Muscle layer of duodenum (tissue), 2 donors: ENCODE data around the gene NPC1L1.

Source experiments
- H3K27ac ChIP-seq: one replicate; pipeline ENCODE4 v1.7.0; 2013; ENCODE audit warnings: mild to moderate bottlenecking, low read length
- H3K27me3 ChIP-seq: one replicate; pipeline ENCODE4 v1.7.0; 2013; ENCODE audit warnings: low read depth, mild to moderate bottlenecking, control low read depth, low read length
- H3K36me3 ChIP-seq, 2 donors: one replicate each; pipeline ENCODE4 v1.7.0; 2013; ENCODE audit warnings: low read length in 2 of 2, control low read depth in 1 of 2, mild to moderate bottlenecking in 1 of 2; ENCODE audit not compliant: insufficient read depth in 2 of 2, control insufficient read depth in 1 of 2
- H3K4me1 ChIP-seq, 2 donors: one replicate each; pipeline ENCODE4 v1.7.0; 2013; ENCODE audit warnings: low read length in 2 of 2, mild to moderate bottlenecking in 2 of 2, control low read depth in 1 of 2, moderate library complexity in 1 of 2; ENCODE audit not compliant: insufficient read depth in 2 of 2, control insufficient read depth in 1 of 2
- H3K4me3 ChIP-seq, 2 donors: one replicate each; pipeline ENCODE4 v1.7.0; 2013; ENCODE audit warnings: low read length in 2 of 2, low read depth in 1 of 2, mild to moderate bottlenecking in 1 of 2
- H3K9me3 ChIP-seq, 2 donors: one replicate each; pipeline ENCODE4 v1.7.0; 2013; ENCODE audit warnings: low read length in 2 of 2, control low read depth in 1 of 2, mild to moderate bottlenecking in 1 of 2; ENCODE audit not compliant: control insufficient read depth in 1 of 2
- donor health status: healthy.

Gene NPC1L1

DNA sequence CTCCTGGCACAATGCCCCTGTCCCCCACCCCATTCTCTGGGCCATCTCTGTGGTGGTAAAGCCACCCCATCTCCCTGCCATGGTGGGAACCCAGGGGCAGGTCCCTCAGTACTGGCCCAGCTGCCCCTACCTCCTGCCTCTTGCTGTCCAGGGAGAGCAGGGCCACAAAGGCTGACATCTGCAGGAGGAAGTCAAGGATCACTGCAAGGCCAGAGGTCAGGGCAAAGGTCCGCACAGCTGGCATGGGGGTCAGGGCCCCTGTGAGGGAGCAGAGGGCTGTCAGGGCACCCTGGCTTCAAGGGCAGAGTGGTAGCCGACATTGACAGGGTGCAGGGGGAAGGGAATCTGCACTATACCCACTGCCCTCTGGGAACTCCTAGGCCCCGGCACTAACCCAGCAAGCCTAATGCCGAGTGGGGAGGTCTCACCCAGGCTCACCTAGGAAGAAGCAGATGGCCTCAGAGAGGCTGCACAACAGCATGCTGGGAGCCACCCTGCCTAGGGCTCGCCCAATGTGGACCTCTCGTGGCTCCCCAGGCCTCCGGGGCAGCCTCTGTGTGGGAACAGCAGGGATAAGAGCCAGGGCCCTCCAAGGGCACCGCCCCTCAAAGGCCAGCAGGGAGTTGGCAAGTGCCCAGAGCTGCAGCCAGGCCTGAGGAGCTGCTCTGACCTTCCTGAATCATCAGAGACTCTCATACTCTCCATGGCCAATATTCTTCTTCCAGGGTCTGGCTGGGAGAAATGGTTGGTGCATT is 7.7 kb downstream of the NPC1L1 start:
- no peaks in the 10 kb centered on the region for H3K9me3 ChIP-seq
- no peaks in the 10 kb centered on the region for H3K27me3 ChIP-seq
- H3K27ac ChIP-seq: no peak overlapping the region
- no peaks in the 10 kb centered on the region for H3K36me3 ChIP-seq
- H3K4me1 ChIP-seq: no peaks in the 10 kb centered on the region
- no peak overlapping the region for H3K4me3 ChIP-seq

DNA sequence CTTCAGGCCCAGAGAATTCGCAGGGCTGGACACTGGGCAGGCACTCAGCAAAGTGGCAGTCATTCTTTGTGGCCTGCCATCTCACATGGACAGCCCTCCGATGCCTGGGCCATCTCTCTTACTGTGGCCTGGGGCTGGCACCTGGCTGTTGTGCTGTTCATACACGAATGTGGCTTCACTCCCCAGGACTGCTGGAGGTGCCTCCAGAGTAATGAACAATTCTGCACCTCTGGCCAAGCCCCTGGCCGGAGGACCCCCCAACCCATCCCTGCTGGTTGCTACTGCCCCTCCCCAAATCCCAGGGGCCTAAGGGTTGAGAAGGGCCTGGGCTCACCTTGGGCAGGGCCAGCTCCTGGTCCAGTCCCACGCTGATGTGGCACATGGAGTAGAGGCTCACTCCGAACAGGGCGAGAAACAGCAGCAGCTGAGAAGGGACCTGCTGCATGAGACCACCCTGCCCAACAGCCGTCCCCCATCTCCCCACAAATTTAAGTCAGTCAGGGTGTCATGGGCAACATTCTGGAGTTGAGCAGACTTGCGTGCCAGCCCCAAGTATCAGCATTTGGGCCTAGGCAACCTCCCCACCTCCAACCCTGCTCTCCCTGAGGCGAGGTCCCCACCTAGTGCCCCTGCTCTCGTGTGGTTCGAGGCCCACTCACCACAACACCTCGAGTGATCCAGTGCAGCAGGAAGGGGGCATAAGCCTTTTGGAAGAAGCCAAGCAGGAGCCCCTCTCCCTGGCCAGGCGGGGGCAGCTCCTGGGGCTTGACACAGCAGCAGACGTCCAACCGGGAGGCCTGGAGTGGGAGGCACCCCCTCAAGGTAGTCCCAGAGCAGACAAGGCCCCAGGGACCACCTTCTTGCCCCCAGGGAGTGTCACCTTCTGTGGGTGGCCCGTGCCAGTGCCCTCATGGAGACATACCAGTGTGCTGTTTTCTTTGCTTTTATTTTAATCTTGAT is 9.4 kb downstream of the NPC1L1 start:
- Histone ChIP-seq H3K27me3 (no peaks in the 10 kb centered on the region), H3K4me3 (no peak overlapping the region), H3K27ac (no peak overlapping the region), H3K9me3 (peaks cover 0 to 8% of the 10 kb centered on the region in 2 donors), H3K4me1 (no peaks in the 10 kb centered on the region), H3K36me3 (no peaks in the 10 kb centered on the region)

DNA sequence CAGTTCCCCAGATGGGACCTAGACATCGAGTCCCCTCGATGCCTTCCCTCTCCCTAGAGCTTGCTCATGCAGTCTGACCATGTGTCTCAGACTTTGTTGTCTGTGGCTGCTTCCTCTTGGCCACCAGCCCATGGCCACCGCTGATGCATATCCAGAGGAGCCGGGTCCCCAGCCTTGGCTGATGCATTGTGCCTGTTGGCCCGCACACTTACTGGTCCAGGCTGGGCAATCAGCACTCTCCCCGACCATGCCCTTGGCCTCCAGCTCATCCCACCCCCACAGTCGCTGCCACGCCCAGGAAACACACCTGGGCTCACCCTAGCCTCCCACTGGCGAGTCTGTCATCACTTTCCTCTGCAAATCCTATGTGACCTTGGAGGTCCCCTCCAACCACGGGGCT is 10.1 kb downstream of the NPC1L1 start:
- H3K27ac ChIP-seq: no peak overlapping the region

DNA sequence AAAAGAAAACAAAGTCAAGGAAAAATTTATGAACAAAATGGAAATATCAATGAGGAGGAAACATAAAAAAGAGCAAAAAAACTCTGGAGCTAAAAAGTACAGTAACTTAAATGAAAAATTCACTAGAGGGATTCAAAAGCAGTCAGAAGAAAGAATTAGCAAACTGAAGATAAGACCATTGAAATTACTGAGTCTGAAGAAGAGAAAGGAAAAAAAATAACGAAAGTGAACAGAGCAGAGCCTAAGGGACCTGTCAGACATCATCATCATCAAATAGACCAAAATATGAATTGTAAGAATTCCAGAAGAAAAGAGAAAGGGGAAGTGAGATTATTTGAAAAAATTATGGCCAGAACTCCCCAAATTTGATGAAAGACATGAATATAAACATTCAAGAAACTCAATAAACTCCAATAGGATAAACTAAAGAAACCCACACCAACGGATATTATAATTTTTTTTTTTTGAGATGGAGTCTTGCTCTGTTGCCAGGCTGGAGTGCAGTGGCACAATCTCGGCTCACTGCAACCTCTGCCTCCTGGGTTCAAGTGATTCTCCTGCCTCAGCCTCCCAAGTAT is 16.2 kb downstream of the NPC1L1 start:
- Histone ChIP-seq H3K4me1 (no peaks in the 10 kb centered on the region), H3K36me3 (no peaks in the 10 kb centered on the region), H3K27ac (no peak overlapping the region), H3K4me3 (no peak overlapping the region), H3K9me3 (peaks cover 0 to 17% of the 10 kb centered on the region in 2 donors), H3K27me3 (no peaks in the 10 kb centered on the region)

More for the DNA sequence above, 10.1 kb downstream of the NPC1L1 start:
- Histone ChIP-seq H3K4me3 (no peak overlapping the region), H3K9me3 (peaks cover 0 to 11% of the 10 kb centered on the region in 2 donors), H3K36me3 (no peaks in the 10 kb centered on the region), H3K4me1 (no peaks in the 10 kb centered on the region), H3K27me3 (no peaks in the 10 kb centered on the region)

DNA sequence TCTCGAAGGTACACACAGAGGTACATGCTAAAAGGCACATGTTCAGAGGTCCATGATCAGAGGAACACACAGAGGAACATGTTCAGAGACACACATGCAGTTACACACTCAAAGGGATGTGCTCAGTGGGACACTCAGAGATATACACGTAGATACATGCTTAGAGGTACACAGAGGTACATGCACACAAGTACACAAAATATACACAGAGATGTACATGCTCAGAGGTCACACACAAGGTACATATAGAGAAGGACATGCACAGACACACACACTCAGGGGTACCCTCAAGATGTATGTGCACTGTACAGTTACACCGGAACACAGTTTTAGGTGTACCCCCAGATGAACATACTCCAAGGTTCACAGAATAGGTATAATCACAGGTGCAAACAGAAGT is 18.8 kb downstream of the NPC1L1 start:
- H3K27ac ChIP-seq: no peak overlapping the region
- H3K27me3 ChIP-seq: no peaks in the 10 kb centered on the region
- no peaks in the 10 kb centered on the region for H3K4me1 ChIP-seq
- peaks cover 0 to 9% of the 10 kb centered on the region in 2 donors for H3K9me3 ChIP-seq
- H3K4me3 ChIP-seq: no peak overlapping the region
- H3K36me3 ChIP-seq: no peaks in the 10 kb centered on the region

DNA sequence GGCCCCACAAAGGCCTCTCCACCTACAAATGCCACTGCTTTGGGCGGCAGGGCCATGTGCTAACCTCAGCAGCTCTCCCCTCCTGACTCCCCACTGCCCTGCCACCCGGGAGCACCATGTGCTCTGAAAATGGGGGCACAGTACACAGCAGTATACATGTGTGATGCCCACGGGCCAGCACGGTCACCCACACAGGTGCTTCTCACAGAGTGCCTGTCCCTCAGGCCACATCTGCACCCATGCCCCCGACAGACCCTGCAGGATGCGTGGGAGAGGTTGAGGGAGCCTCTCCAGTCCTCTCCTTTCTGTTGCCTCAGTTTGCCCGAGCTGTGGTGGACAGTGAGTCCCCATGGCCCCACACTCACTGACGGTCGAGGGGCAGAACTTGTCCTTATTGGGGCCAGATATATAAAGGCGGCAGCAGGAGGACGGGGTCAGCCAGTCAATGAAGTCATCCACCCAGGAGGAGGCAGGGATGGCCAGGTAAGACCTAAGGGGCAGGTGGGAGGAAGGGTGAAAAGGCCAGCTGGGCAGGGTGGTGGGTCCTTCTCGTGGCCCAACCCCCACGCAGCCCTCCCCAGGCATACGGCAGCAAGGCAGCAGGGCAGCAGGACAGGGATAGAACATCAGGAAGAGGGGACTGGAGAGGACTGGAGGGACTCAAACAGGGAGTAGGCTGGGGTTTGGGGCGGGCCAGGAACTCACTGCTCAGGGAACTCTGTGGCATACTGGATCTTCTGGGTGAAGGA is 19.6 kb downstream of the NPC1L1 start:
- Histone ChIP-seq H3K27me3 (no peaks in the 10 kb centered on the region), H3K27ac (no peak overlapping the region), H3K9me3 (peaks cover 0 to 9% of the 10 kb centered on the region in 2 donors), H3K4me1 (no peaks in the 10 kb centered on the region), H3K36me3 (no peaks in the 10 kb centered on the region), H3K4me3 (no peak overlapping the region)

DNA sequence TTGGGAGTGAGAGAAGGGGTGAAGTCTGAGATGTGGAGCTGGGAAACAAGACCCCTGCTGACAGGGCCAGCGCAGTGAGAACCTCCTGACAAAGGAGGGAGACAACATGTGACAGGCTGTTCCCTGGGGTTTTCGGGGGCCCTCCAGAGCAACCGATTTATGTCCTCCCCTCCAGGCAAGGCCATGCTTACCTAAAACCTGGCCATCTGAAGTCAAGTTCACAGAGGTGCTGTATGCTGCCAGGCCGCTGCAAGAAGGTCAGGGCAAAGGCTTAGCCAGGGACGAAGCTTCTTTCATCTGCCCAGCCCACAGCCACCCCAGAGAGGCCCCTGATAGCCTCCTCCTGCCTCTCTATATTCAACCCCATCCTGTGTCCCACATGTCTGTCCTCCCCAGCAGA is 20.6 kb downstream of the NPC1L1 start:
- H3K36me3 ChIP-seq: no peaks in the 10 kb centered on the region
- no peaks in the 10 kb centered on the region for H3K4me1 ChIP-seq
- H3K27ac ChIP-seq: no peak overlapping the region
- H3K4me3 ChIP-seq: no peak overlapping the region
- no peaks in the 10 kb centered on the region for H3K27me3 ChIP-seq
- H3K9me3 ChIP-seq: peaks cover 0 to 5% of the 10 kb centered on the region in 2 donors

DNA sequence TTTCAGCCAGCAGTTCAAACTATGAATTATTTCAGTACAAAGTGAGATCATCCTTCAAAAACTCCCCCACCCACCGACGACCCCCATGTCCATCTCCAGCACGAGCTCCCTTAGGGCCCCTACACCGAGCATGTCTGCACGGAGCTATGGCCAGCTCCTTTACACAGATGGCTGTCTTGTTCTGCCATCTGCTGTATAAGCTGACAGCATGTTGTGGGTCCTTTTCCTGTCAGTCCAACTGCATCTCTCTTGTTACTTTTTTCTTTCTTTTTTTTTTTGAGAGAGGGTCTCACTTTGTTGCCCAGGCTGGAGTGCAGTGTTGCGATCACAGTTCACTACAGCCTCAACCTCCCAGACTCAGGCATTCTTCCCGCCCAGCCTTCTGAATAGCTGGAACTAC is 21.6 kb downstream of the NPC1L1 start:
- no peak overlapping the region for H3K27ac ChIP-seq
- H3K9me3 ChIP-seq: peaks cover 0 to 5% of the 10 kb centered on the region in 2 donors
- H3K4me1 ChIP-seq: no peaks in the 10 kb centered on the region
- H3K4me3 ChIP-seq: no peak overlapping the region
- no peaks in the 10 kb centered on the region for H3K36me3 ChIP-seq
- no peaks in the 10 kb centered on the region for H3K27me3 ChIP-seq

DNA sequence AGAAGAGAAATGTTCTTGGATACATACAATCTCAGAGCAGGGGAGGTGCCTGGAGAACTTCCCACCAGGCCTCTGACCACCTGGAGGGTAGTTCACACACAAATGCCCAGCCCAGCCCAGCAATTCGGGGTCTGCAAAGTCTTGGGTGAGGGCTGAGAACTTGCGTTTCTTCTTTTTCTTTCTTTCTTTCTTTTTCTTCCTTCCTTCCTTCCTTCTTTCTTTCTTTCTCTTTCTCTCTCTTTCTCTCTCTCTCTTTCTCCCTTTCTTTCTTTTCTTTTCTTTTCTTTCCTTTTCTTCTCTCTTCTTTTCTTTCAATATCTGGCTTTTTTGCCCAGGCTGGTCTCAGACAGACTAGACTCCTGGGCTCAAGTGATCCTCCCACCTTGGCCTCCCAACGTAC is 22.4 kb downstream of the NPC1L1 start:
- Histone ChIP-seq H3K27ac (no peak overlapping the region), H3K4me1 (no peaks in the 10 kb centered on the region), H3K27me3 (no peaks in the 10 kb centered on the region), H3K9me3 (peaks cover 0 to 2% of the 10 kb centered on the region in 2 donors), H3K36me3 (no peaks in the 10 kb centered on the region), H3K4me3 (no peak overlapping the region)

DNA sequence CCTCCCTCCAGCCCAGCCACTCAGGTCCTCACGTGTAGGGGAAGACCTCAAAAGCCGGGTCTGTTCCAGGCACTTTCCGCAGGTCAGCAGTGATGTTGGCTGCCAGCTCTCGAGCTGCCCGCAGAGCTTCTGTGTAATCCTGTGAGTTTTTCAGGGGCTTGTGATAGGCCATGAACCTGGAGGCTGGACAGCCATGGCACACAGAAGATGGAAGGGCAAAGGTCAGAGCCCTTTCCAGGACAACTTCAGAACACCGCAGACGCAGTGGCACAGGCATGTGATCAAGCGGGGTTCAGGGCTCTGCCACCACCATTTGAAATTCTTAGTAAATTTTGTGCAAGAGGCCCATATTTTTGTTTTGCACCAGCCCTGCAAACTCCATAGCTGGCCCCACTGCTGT is 24.0 kb downstream of the NPC1L1 start:
- no peaks in the 10 kb centered on the region for H3K27me3 ChIP-seq
- no peak overlapping the region for H3K4me3 ChIP-seq
- no peak overlapping the region for H3K27ac ChIP-seq
- H3K9me3 ChIP-seq: no peaks in the 10 kb centered on the region
- H3K36me3 ChIP-seq: no peaks in the 10 kb centered on the region
- no peaks in the 10 kb centered on the region for H3K4me1 ChIP-seq
